ENCODE measurements around the gene ATXN1.
"Not testable (repeated sequence)": the region's sequence is repeated elsewhere in the genome, so short reads cannot be mapped to it uniquely, and the experiment has no call there.

ATXN1 gene

DNA sequence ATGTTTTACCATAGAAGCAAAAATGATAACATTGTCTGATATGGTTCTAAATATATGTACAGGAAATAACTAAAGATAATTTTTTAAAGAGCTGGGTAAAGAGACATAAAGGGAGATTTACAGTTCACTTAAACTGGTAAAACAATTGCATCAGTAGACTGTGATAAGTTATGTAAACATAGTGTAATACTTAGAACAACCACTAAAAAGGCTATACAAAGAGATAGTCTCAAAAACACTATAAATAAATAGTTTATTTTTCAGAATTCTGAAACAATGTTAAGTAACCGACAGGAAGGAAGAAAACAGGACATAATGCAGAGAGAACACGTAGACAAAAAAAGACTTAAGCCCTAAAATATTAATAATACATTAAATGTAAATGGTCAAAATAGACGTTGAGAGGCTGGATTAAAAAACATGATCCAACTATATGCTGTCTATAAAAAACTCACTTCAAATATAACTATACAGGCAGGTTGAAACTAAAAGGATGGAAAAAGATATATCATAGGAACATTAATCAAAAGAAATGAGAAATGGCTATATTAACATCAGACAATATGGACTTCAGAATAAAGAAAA lies 32.7 kb upstream of the ATXN1 start:
- TF ChIP-seq, protein P1, sequence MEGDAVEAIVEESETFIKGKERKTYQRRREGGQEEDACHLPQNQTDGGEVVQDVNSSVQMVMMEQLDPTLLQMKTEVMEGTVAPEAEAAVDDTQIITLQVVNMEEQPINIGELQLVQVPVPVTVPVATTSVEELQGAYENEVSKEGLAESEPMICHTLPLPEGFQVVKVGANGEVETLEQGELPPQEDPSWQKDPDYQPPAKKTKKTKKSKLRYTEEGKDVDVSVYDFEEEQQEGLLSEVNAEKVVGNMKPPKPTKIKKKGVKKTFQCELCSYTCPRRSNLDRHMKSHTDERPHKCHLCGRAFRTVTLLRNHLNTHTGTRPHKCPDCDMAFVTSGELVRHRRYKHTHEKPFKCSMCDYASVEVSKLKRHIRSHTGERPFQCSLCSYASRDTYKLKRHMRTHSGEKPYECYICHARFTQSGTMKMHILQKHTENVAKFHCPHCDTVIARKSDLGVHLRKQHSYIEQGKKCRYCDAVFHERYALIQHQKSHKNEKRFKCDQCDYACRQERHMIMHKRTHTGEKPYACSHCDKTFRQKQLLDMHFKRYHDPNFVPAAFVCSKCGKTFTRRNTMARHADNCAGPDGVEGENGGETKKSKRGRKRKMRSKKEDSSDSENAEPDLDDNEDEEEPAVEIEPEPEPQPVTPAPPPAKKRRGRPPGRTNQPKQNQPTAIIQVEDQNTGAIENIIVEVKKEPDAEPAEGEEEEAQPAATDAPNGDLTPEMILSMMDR (conservative IDR thresholded peaks at IDR 0.05; ENCODE audit: low read depth, low read length): no peak
- H3K4me3 ChIP-seq (ENCODE audit: low read length): no peak overlapping the region
- no peak for DNase-seq (ENCODE audit: low read depth)

DNA sequence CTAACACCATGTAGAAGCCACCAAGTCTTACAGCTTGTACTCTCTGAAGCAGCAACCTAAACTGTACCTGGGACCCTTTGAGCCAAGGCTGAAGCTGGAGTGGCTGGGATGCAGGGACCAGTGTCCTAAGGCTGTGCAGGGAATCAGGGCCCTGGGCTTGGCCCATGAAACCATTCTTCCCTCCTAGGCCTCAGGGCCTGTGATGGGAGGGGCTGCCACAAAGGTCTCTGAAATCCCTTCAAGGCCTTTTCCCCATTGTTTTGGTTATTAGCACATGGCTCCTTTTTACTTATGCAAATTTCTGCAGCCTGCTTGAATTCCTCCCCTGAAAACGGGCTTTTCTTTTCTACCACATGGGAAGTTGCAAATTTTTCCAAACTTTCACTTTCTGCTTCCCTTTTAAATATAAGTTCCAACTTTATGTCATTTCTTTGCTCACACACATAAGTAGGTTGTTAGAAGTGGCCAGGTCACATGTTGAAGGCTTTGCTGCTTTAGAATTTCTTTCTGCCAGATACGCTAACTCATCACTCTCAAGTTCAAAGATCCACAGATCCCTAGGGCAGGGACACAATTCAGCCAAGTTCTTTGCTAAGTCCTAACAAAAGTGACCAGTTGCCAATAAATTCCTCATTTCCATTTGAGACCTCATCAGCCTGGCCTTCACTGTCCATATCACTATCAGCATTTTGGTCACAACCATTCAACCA lies 28.2 kb upstream of the ATXN1 start:
- H3K4me3 ChIP-seq (ENCODE audit: low read length): no peak overlapping the region
- no peak for DNase-seq (ENCODE audit: low read depth)
- TF ChIP-seq, protein P1 (conservative IDR thresholded peaks at IDR 0.05; ENCODE audit: low read depth, low read length): no peak

DNA sequence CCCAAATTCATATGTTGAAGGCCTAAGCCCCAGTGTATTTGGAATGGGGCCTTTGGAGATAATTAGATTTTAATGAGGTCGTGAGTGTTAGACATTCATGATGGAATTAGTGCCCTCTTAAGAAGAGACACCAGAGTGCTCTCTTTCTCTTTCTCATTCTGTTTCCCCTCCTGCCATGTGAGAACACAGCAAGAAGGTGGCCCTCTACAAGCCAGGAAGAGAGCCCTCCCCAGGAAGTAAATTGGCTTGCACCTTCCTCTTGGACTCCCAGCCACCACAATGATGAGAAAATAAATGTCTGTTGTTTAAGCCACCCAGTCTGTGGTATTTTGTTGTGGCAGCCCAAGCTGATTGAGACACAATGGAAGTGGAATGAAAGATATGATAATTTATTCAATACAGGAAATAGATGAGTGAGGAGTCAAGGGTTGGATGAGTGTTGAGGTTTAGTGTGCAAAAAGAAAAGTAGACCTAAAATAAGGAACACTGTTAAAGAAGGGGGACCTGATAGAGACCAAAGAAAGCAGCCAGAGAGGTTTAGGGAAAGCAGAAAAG lies 25.9 kb upstream of the ATXN1 start:
- no peak overlapping the region for H3K4me3 ChIP-seq (ENCODE audit: low read length)
- no peak for DNase-seq (ENCODE audit: low read depth)
- TF ChIP-seq, protein P1 (conservative IDR thresholded peaks at IDR 0.05; ENCODE audit: low read depth, low read length): no peak

DNA sequence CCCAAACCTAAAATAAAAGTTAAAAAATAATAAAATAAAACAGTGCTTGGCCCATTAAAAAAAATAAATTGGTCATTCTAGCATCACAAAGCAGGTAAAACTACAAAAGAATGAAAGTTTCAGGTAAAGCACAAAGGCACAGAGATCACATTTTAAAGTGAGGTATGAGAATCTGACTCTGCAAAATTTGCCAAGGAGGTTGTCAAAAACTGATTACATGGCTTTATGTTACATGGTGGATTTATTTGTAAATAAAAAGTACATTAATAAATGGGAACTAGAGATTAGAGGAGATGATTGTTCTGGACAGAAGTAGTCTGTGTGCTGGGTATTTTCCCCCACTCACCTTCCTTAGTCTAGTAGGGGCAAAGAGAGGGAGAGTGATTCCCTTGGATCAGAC lies 24.2 kb upstream of the ATXN1 start:
- no peak for DNase-seq (ENCODE audit: low read depth)
- TF ChIP-seq, protein P1 (conservative IDR thresholded peaks at IDR 0.05; ENCODE audit: low read depth, low read length): no peak
- H3K4me3 ChIP-seq (ENCODE audit: low read length): no peak overlapping the region

DNA sequence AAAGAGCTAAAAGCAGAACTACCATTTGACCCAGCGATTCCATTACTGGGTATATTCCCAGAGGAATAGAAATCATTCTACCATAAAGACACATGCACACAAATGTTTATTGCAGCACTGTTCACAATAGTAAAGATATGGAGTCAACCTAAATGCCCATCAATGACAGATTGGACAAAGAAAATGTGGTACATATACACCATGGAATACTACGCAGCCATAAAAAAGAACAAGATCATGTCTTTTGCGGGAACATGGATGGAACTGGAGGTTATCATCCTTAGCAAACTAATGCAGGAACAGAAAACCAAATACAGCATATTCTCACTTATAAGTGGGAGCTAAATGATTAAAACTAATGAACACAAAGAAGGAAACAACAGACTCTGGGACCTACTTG lies 23.7 kb upstream of the ATXN1 start:
- not testable (repeated sequence) for H3K4me3 ChIP-seq (ENCODE audit: low read length); DNase-seq (ENCODE audit: low read depth)

DNA sequence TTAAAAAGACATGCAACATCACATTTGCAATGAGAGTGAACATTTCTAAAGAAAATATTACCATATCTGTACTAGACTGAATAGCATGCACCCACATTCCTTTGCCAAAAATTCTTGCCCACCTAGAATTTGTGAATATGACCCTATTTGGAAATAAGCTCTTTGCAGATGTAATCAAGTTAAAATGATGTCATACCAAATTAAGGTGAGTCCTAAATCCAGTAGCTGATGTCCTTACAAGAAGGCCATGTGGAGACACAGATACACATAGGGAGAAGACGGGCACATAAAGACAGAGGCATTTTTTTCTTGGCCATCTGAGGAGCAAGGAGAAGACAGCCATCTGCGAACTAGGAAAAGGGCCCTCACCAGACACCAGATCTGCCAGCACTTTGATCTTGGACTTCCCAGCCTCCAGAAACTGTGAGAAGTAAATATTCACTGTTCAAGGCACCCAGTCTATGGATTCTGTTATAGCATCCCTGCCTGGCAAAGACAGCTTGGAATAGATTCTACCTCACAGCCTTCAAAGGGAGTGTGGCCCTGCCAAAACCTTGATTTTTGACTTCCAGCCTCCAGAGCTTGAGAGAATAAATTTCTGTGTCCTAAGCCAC lies 22.8 kb upstream of the ATXN1 start:
- TF ChIP-seq, protein P1 (conservative IDR thresholded peaks at IDR 0.05; ENCODE audit: low read depth, low read length): no peak
- no peak for DNase-seq (ENCODE audit: low read depth)
- no peak overlapping the region for H3K4me3 ChIP-seq (ENCODE audit: low read length)

GRCh38 chr6:16783509-16783908 lies 22.2 kb upstream of the ATXN1 start:
- TF ChIP-seq, protein P1 (conservative IDR thresholded peaks at IDR 0.05; ENCODE audit: low read depth, low read length): no peak
- no peak overlapping the region for H3K4me3 ChIP-seq (ENCODE audit: low read length)
- DNase-seq (ENCODE audit: low read depth): no peak
